Lower leg skin (tissue), 3 donors: ENCODE data around the gene MYBL2.

ENCODE experiments used
- POLR2A ChIP-seq, 2 donors: fragments of 450-650 bp; IDR thresholded peaks; one replicate each; pipeline ENCODE4 v1.6.1; 2016 to 2017; ENCODE audit warnings: antibody characterized with exemption in 2 of 2, mild to moderate bottlenecking in 1 of 2, moderate library complexity in 1 of 2
- TF ChIP-seq, protein P1 (sequence below), 3 donors: fragments of 450-650 bp; IDR thresholded peaks; one replicate each; pipeline ENCODE4 v1.5.1; 2016; ENCODE audit warnings: antibody characterized with exemption in 3 of 3, mild to moderate bottlenecking in 3 of 3, moderate library complexity in 2 of 3

DNA sequence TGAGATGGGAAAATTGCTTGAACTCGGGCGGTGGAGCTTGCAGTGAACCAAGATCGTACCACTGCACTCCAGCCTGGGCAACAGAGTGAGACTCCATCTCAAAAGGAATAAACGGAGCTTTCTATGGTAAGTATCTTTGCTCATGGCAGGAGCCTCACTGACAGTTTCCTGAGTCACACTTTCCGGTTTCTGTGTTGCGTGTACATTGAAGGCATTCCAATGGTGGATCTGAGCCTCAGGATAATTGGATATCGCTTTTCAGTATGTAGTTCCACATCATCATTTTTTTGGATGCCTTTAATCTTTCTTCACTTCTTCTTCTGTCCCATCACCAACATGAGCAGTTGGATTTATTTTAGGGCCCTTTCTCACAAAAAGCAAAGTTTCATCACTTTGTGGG lies 88.5 kb downstream of the MYBL2 start:
- TF ChIP-seq, protein P1, sequence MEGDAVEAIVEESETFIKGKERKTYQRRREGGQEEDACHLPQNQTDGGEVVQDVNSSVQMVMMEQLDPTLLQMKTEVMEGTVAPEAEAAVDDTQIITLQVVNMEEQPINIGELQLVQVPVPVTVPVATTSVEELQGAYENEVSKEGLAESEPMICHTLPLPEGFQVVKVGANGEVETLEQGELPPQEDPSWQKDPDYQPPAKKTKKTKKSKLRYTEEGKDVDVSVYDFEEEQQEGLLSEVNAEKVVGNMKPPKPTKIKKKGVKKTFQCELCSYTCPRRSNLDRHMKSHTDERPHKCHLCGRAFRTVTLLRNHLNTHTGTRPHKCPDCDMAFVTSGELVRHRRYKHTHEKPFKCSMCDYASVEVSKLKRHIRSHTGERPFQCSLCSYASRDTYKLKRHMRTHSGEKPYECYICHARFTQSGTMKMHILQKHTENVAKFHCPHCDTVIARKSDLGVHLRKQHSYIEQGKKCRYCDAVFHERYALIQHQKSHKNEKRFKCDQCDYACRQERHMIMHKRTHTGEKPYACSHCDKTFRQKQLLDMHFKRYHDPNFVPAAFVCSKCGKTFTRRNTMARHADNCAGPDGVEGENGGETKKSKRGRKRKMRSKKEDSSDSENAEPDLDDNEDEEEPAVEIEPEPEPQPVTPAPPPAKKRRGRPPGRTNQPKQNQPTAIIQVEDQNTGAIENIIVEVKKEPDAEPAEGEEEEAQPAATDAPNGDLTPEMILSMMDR (IDR thresholded peaks at IDR 0.05) = no peak
- no peak for TF ChIP-seq POLR2A (IDR thresholded peaks at IDR 0.05)
